ENCODE data around the gene TBKBP1. TPM values are rescaled to one million over a fixed set of nuclear protein-coding genes. Genes with fewer than 3 reads are reported as not detected.

TBKBP1 gene
- total and polyA plus RNA-seq, 2 of the 4 experiments (the other 2 are of a cell fraction) = 3.4 to 8.5 TPM

DNA sequence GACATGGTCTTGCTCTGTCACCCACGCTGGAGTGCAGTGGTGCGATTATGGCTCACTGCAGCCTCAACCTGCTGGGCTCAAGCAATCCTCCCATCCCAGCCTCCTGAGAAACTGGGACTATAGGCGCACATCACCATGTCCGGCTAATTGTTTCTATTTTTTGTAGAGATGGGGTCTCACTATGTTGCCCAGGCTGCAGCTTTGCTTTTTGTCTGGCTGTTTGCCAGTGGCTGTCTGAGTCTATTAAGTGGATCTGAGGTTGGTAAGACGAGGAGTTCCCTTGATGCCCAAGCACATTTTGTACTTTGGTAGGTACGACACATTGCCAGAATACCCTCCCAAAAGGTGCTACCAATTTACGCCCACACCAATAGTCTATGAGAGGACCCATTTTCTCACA is 44.2 kb downstream of the TBKBP1 start:
- H4K91ac ChIP-seq (ENCODE audit: insufficient read depth, low read depth, low read length) = no peak overlapping the region
- H3K27me3 ChIP-seq (ENCODE audit: control insufficient read depth, insufficient read depth, low read length) = peaks cover 65% of the 10 kb centered on the region
- dilution Hi-C loops (cut with HindIII; ENCODE audit: low sequenced_read_pairs, unreplicated experiment) = no loop called here
- no peak overlapping the region for H4K8ac ChIP-seq (ENCODE audit: low read depth in 2 of 2, low read length in 2 of 2)
- no peak overlapping the region for H2AK5ac ChIP-seq (ENCODE audit: low read depth, low read length)
- H3K18ac ChIP-seq (ENCODE audit: low read depth, low read length) = no peak overlapping the region
- no peak overlapping the region for H3K4ac ChIP-seq (ENCODE audit: low read depth, low read length)
- H3K14ac ChIP-seq (replicated peaks; ENCODE audit: low read depth, low read length) = no peak overlapping the region
- in situ Hi-C loops (cut with MboI; ENCODE audit: low sequenced_read_pairs) = no loop called here
- no peak overlapping the region for H4K5ac ChIP-seq (ENCODE audit: low read depth, low read length)
- H2AK9ac ChIP-seq (replicated peaks; ENCODE audit: low read depth, low read length, poor library complexity) = no peak overlapping the region
- WGBS, 2 experiments (ENCODE audit: extremely low coverage in 2 of 2, insufficient read length in 1 of 2) = 100% methylated on average over 1 of the region's 7 CpGs; no CpG with 5 or more reads in 1 of the 2 experiments
- DNase-seq (no peak), ATAC-seq (ENCODE audit: low read depth) (no peak)
- ChIA-PET CTCF (no interaction called here), POLR2A (ENCODE audit: unreplicated experiment) (no interaction called here)
- no peak overlapping the region for H2BK5ac ChIP-seq (ENCODE audit: low read depth, low read length, poor library complexity, severe bottlenecking)
- H3K4me2 ChIP-seq (ENCODE audit: low read depth, low read length) = no peak overlapping the region
- no peaks in the 10 kb centered on the region for H3K79me1 ChIP-seq (ENCODE audit: low read depth in 1 of 2, low read length in 2 of 2)
- peaks cover 5% of the 10 kb centered on the region for H3K9me3 ChIP-seq (ENCODE audit: control insufficient read depth, insufficient read depth, low read length)
- no TSS peak for BruUV-seq (replicated peaks)
- no peak overlapping the region for H3K56ac ChIP-seq (ENCODE audit: extremely low read depth, insufficient read depth, low read length)
- no peak overlapping the region for H2AFZ ChIP-seq (replicated peaks; ENCODE audit: low read length, poor library complexity)
- no peaks in the 10 kb centered on the region for H3K36me3 ChIP-seq (ENCODE audit: control insufficient read depth, insufficient read depth, low read length)
- no peak overlapping the region for H2BK15ac ChIP-seq (ENCODE audit: low read depth, low read length)
- H4K20me1 ChIP-seq (ENCODE audit: insufficient read depth, low read length) = peaks cover 4% of the 10 kb centered on the region
- H3K9me1 ChIP-seq (ENCODE audit: insufficient read depth, low read length) = no peaks in the 10 kb centered on the region
- H2BK120ac ChIP-seq (ENCODE audit: low read depth, low read length) = no peak overlapping the region
- no peak overlapping the region for H3K4me3 ChIP-seq (ENCODE audit: insufficient read depth, low read depth, low read length)
- no peak overlapping the region for H2BK20ac ChIP-seq (ENCODE audit: low read depth, low read length)
- H3K23ac ChIP-seq (ENCODE audit: low read depth, low read length) = no peak overlapping the region
- intact Hi-C loops (cut with micrococcal nuclease) = no loop called here
- TF ChIP-seq MAFK (IDR thresholded peaks at IDR 0.05; ENCODE audit: low read depth, low read length) (no peak), CHD1 (IDR thresholded peaks at IDR 0.05; ENCODE audit: low read depth, low read length) (no peak), RCOR1 (IDR thresholded peaks at IDR 0.05; ENCODE audit: insufficient replicate concordance, low read length) (no peak), CEBPB (IDR thresholded peaks at IDR 0.05; ENCODE audit: low read depth, low read length) (no peak), NFE2L2 (IDR thresholded peaks at IDR 0.05; ENCODE audit: low read depth, low read length) (no peak), MXI1 (IDR thresholded peaks at IDR 0.05; ENCODE audit: borderline replicate concordance, low read depth, low read length) (no peak), BHLHE40 (IDR thresholded peaks at IDR 0.05; ENCODE audit: low read depth, low read length) (no peak), RAD21 (IDR thresholded peaks at IDR 0.05; ENCODE audit: low read length) (no peak), MAZ (IDR thresholded peaks at IDR 0.05; ENCODE audit: borderline replicate concordance, low read depth, low read length) (no peak), POLR2A (IDR thresholded peaks at IDR 0.05; ENCODE audit: low read depth, low read length) (no peak), RFX5 (IDR thresholded peaks at IDR 0.05; ENCODE audit: low read depth, low read length) (no peak), SMC3 (IDR thresholded peaks at IDR 0.05; ENCODE audit: low read depth, low read length) (no peak)
- TF ChIP-seq, protein P1, sequence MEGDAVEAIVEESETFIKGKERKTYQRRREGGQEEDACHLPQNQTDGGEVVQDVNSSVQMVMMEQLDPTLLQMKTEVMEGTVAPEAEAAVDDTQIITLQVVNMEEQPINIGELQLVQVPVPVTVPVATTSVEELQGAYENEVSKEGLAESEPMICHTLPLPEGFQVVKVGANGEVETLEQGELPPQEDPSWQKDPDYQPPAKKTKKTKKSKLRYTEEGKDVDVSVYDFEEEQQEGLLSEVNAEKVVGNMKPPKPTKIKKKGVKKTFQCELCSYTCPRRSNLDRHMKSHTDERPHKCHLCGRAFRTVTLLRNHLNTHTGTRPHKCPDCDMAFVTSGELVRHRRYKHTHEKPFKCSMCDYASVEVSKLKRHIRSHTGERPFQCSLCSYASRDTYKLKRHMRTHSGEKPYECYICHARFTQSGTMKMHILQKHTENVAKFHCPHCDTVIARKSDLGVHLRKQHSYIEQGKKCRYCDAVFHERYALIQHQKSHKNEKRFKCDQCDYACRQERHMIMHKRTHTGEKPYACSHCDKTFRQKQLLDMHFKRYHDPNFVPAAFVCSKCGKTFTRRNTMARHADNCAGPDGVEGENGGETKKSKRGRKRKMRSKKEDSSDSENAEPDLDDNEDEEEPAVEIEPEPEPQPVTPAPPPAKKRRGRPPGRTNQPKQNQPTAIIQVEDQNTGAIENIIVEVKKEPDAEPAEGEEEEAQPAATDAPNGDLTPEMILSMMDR (conservative IDR thresholded peaks at IDR 0.05; ENCODE audit: low read depth, low read length) = no peak
- TF ChIP-seq, protein P2, sequence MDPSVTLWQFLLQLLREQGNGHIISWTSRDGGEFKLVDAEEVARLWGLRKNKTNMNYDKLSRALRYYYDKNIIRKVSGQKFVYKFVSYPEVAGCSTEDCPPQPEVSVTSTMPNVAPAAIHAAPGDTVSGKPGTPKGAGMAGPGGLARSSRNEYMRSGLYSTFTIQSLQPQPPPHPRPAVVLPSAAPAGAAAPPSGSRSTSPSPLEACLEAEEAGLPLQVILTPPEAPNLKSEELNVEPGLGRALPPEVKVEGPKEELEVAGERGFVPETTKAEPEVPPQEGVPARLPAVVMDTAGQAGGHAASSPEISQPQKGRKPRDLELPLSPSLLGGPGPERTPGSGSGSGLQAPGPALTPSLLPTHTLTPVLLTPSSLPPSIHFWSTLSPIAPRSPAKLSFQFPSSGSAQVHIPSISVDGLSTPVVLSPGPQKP (IDR thresholded peaks at IDR 0.05; ENCODE audit: borderline replicate concordance, low read depth, low read length) = no peak
- TF ChIP-seq, protein P3, sequence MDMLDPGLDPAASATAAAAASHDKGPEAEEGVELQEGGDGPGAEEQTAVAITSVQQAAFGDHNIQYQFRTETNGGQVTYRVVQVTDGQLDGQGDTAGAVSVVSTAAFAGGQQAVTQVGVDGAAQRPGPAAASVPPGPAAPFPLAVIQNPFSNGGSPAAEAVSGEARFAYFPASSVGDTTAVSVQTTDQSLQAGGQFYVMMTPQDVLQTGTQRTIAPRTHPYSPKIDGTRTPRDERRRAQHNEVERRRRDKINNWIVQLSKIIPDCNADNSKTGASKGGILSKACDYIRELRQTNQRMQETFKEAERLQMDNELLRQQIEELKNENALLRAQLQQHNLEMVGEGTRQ (IDR thresholded peaks at IDR 0.05; ENCODE audit: low read depth, low read length) = no peak
- H3K4me1 ChIP-seq (ENCODE audit: control insufficient read depth, insufficient read depth, low read length) = no peaks in the 10 kb centered on the region
- H3K27ac ChIP-seq (ENCODE audit: insufficient read depth, low read length) = no peak overlapping the region
- H3K9ac ChIP-seq (ENCODE audit: low read depth, low read length) = no peak overlapping the region

Measured in IMR-90 (cell line).